Measurements from ENCODE around the gene CRIP2.

The CRIP2 gene

DNA sequence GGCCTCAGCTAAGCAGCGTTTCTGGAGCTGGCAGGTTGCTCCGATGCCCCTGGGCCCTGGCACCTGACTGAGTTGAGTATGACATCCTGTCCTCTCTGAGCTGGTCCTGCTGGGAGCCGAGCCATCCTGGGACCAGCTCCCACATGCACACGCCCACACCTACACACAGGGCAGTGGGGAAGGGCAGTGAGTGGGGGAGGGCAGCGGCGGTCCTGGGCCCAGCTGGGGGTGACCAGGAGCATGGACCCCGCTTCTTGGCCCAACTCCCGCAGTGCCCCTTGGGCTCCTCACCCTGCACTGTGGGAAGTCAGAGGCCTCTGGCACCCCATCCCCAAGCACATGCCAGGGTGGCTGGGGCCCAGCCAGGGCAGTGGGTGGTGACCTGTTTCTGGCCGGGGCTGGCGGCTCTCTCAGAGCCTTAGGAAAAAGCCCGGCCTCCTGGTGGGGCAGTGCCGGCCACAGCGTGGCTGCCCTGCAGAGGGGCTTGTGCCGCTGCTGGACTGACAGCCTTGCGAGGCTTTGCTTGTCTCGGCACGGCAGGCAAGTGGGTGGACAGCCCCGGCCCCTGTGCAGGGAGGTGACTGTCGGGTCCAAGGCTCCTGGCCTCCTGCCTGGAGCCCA, 5.9 kb upstream of the CRIP2 start:
- Histone ChIP-seq H3K27me3 (ENCODE audit: insufficient read depth, low read length, poor library complexity) (no peaks in the 10 kb centered on the region), H3K4me2 (ENCODE audit: insufficient read depth, low read length) (no peak overlapping the region), H2AFZ (ENCODE audit: low read depth, low read length) (no peak overlapping the region), H4K20me1 (ENCODE audit: insufficient read depth, low read length) (peaks cover 49% of the 10 kb centered on the region), H3K9ac (ENCODE audit: low read depth, low read length) (no peak overlapping the region), H3K27ac (ENCODE audit: low read length) (no peak overlapping the region), H3K79me2 (ENCODE audit: insufficient read depth, low read length) (no peaks in the 10 kb centered on the region), H3K4me3 (ENCODE audit: low read depth in 1 of 2, low read length in 2 of 2) (no peak overlapping the region), H3K9me3 (ENCODE audit: insufficient read depth, low read length, severe bottlenecking) (no peaks in the 10 kb centered on the region), H3K4me1 (ENCODE audit: insufficient read depth, low read length) (peaks cover 5% of the 10 kb centered on the region), H3K36me3 (ENCODE audit: insufficient read depth, low read length) (peaks cover 60% of the 10 kb centered on the region)
- TF ChIP-seq EZH2 (IDR thresholded peaks at IDR 0.05; ENCODE audit: borderline replicate concordance, low read depth, low read length, severe bottlenecking) (no peak), CTCF (IDR thresholded peaks at IDR 0.05; ENCODE audit: borderline replicate concordance, extremely low read depth, low read length, poor library complexity, severe bottlenecking) (no peak)
- ATAC-seq (ENCODE audit: insufficient read depth, low read depth): no peak
- DNase-seq: no peak

DNA sequence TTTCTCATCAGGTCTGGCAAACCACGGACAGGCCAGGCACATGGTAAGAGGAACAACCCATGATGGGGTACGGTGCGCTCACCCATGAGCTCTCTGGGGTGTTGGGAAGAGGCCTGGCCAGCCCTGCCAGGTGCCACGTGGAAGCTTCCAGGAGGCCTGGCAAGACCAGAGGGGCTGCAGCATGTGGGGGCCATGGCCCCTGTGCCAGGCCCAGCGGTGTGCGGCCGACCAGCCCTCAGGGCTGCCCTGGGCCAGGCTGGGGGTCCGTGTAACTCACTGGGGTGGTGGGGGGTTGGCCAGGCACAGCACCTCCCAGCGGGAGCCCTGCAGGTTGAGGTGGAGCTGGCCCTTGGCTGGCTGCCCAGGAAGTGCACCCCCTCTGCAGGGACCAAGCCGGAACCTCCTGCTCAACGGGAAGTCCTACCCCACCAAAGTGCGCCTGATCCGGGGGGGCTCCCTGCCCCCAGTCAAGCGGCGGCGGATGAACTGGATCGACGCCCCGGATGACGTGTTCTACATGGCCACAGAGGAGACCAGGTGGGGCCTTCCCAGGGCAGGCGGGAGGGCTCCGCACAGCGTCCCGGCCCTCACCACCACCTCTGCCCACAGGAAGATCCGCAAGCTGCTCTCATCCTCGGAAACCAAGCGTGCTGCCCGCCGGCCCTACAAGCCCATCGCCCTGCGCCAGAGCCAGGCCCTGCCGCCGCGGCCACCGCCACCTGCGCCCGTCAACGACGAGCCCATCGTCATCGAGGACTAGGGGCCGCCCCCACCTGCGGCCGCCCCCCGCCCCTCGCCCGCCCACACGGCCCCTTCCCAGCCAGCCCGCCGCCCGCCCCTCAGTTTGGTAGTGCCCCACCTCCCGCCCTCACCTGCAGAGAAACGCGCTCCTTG, 4.9 kb upstream of the CRIP2 start:
- DNase-seq: no peak
- no peak overlapping the region for H3K27ac ChIP-seq (ENCODE audit: low read length)
- H4K20me1 ChIP-seq (ENCODE audit: insufficient read depth, low read length): peaks cover 51% of the 10 kb centered on the region
- no peak for ATAC-seq (ENCODE audit: insufficient read depth, low read depth)
- H3K9ac ChIP-seq (ENCODE audit: low read depth, low read length): no peak overlapping the region
- H3K4me1 ChIP-seq (ENCODE audit: insufficient read depth, low read length): peaks cover 12% of the 10 kb centered on the region
- TF ChIP-seq EZH2 (IDR thresholded peaks at IDR 0.05; ENCODE audit: borderline replicate concordance, low read depth, low read length, severe bottlenecking) (no peak), CTCF (IDR thresholded peaks at IDR 0.05; ENCODE audit: borderline replicate concordance, extremely low read depth, low read length, poor library complexity, severe bottlenecking) (no peak)
- H3K4me3 ChIP-seq (ENCODE audit: low read depth in 1 of 2, low read length in 2 of 2): no peak overlapping the region
- H2AFZ ChIP-seq (ENCODE audit: low read depth, low read length): no peak overlapping the region
- H3K79me2 ChIP-seq (ENCODE audit: insufficient read depth, low read length): no peaks in the 10 kb centered on the region
- no peaks in the 10 kb centered on the region for H3K9me3 ChIP-seq (ENCODE audit: insufficient read depth, low read length, severe bottlenecking)
- no peaks in the 10 kb centered on the region for H3K27me3 ChIP-seq (ENCODE audit: insufficient read depth, low read length, poor library complexity)
- peaks cover 51% of the 10 kb centered on the region for H3K36me3 ChIP-seq (ENCODE audit: insufficient read depth, low read length)
- no peak overlapping the region for H3K4me2 ChIP-seq (ENCODE audit: insufficient read depth, low read length)

DNA sequence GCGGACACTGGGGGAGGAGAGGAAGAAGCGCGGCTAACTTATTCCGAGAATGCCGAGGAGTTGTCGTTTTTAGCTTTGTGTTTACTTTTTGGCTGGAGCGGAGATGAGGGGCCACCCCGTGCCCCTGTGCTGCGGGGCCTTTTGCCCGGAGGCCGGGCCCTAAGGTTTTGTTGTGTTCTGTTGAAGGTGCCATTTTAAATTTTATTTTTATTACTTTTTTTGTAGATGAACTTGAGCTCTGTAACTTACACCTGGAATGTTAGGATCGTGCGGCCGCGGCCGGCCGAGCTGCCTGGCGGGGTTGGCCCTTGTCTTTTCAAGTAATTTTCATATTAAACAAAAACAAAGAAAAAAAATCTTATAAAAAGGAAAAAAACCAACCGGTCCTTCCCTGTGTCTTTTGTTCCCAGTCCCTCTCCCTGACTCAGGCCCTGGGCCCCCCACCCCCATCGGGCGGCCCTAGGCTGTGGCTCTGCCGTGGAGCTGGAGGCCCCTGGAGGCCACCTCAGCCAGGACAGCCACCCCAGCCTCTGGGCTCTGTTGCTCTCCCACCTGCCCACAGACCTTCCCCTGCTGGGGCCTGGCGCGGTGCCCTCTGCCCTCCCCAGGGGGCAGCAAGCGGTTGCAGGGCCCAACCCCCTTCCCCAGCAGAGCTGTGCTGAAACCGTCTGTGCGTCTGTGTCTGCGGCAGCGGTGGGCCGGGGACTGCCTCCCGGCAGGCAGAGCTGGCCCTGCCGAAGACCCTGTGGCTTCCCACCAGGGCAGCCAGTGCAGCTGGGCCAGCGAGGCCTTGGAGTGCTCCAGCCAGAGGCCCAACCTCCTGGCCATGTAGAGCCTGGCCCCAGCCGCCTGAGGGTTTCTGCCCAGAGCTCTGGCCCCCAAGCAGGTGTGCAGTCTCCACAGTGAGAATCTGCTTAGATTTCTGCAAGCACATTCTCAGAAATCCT, 4.0 kb upstream of the CRIP2 start:
- H2AFZ ChIP-seq (ENCODE audit: low read depth, low read length): no peak overlapping the region
- ATAC-seq (ENCODE audit: insufficient read depth, low read depth) (no peak), DNase-seq (no peak)
- H3K4me1 ChIP-seq (ENCODE audit: insufficient read depth, low read length): peaks cover 19% of the 10 kb centered on the region
- TF ChIP-seq EZH2 (IDR thresholded peaks at IDR 0.05; ENCODE audit: borderline replicate concordance, low read depth, low read length, severe bottlenecking) (no peak), CTCF (IDR thresholded peaks at IDR 0.05; ENCODE audit: borderline replicate concordance, extremely low read depth, low read length, poor library complexity, severe bottlenecking) (no peak)
- H3K27ac ChIP-seq (ENCODE audit: low read length): no peak overlapping the region
- no peaks in the 10 kb centered on the region for H3K79me2 ChIP-seq (ENCODE audit: insufficient read depth, low read length)
- H4K20me1 ChIP-seq (ENCODE audit: insufficient read depth, low read length): peaks cover 47% of the 10 kb centered on the region
- H3K4me3 ChIP-seq (ENCODE audit: low read depth in 1 of 2, low read length in 2 of 2): no peak overlapping the region
- H3K4me2 ChIP-seq (ENCODE audit: insufficient read depth, low read length): no peak overlapping the region
- no peaks in the 10 kb centered on the region for H3K27me3 ChIP-seq (ENCODE audit: insufficient read depth, low read length, poor library complexity)
- H3K9me3 ChIP-seq (ENCODE audit: insufficient read depth, low read length, severe bottlenecking): no peaks in the 10 kb centered on the region
- H3K9ac ChIP-seq (ENCODE audit: low read depth, low read length): no peak overlapping the region
- H3K36me3 ChIP-seq (ENCODE audit: insufficient read depth, low read length): peaks cover 42% of the 10 kb centered on the region
